GM18498 (cell line): ENCODE measurements around the gene LRRC3.

Source experiments
- ATAC-seq: cut with Tn5 transposase; IDR thresholded peaks from one replicate; pipeline ENCODE4 v1.9.1; 2021; ENCODE audit warnings: mild to moderate bottlenecking, moderate library complexity; ENCODE audit not compliant: unreplicated experiment

Gene LRRC3

GRCh38 chr21:44509539-44509938, 54.2 kb downstream of the LRRC3 start:
- ATAC-seq, result no peak

DNA sequence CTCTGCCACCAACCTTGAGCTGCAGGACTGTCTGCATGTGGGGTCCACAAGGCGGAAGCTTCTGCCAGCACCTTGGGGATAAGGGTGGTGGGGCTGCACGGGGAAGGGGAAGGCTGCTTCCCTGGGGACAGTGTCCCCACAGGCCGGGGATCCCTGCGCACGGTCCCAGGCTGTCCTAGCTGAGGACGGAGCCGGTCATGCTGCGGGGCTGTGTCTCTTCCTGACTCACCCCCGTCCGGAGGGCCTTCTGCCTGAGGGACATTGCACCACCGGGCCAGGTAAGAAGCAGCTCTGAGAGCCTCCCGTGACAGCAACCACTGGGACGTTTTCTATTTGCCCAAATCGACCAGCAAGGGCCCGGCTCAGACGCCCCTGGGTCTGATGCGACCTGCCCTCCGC, 54.8 kb downstream of the LRRC3 start:
- no peak for ATAC-seq

- ATAC-seq, result no peak
Measured at GRCh38 chr21:44510508-44511218, 55.4 kb downstream of the LRRC3 start.

DNA sequence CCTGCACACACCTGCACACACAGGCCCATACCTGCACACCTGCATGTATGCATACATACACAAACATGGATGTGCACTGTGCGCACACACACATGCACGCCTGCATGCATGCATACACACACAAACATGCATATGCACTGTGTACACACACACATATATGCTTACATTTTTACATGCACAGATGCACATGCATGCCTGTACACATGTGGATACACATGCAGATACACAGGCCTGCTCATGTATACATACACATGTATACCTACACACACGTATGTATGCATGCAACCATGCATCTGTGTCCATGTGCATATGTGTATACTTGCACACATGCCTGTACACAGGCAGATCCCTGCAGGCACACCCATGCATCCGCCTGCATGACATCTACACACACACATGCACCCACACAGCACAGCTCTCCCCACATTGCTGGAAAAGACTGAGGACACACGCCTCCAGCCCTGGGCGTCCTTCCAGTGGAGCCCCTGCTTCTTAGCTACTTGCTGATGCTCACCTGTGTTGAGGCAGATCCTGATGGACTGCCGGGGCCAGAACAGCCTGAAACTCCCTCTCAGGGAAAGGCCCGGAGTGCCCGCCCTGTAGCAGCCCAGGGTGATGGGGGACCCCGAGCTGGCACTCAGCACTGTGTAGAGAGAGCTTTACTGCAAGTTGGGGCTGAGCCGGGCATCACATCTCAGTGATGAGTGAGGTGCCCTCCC, 56.1 kb downstream of the LRRC3 start:
- no peak for ATAC-seq
